ENCODE results near the gene HIVEP3. TPM values are rescaled to one million over a fixed set of nuclear protein-coding genes. Genes with fewer than 3 reads are reported as not detected.

HIVEP3 gene
- total RNA-seq, 1 experiment from 2014 or later = 1.2 TPM

- Mint-ChIP-seq H3K27me3 (ENCODE audit: insufficient read depth, unreplicated experiment) (peaks cover 6% of the 10 kb centered on the region), H3K4me1 (ENCODE audit: insufficient read depth, unreplicated experiment) (peaks cover 6% of the 10 kb centered on the region), H3K36me3 (ENCODE audit: insufficient read depth, unreplicated experiment) (no peaks in the 10 kb centered on the region), H3K9me3 (ENCODE audit: unreplicated experiment) (no peaks in the 10 kb centered on the region), H3K27ac (ENCODE audit: low read depth, unreplicated experiment) (no peak overlapping the region), H3K4me3 (ENCODE audit: unreplicated experiment) (no peak overlapping the region)
- POLR2A ChIA-PET = interaction anchor here (0.8 kb wide), 1 partner anchor 83 kb away, joined by 3 read pairs; no protein-coding TSS in a partner anchor
- BruUV-seq (replicated peaks) = no TSS peak
- intact Hi-C loops (cut with micrococcal nuclease) = no loop called here
- CTCF ChIA-PET = interaction anchor here (0.8 to 4.2 kb wide), 2 partner anchors 22 to 66 kb away, joined by 3 to 24 read pairs; no protein-coding TSS in a partner anchor
- TF ChIP-seq CTCF (IDR thresholded peaks at IDR 0.05; ENCODE audit: unreplicated experiment) = no peak
- DNase-seq (ENCODE audit: unreplicated experiment) = no peak
Observed at GRCh38 chr1:41538741-41539417, 379.8 kb downstream of the HIVEP3 start.

- Mint-ChIP-seq H3K27me3 (ENCODE audit: insufficient read depth, unreplicated experiment) (peaks cover 16% of the 10 kb centered on the region), H3K27ac (ENCODE audit: low read depth, unreplicated experiment) (no peak overlapping the region), H3K36me3 (ENCODE audit: insufficient read depth, unreplicated experiment) (no peaks in the 10 kb centered on the region), H3K9me3 (ENCODE audit: unreplicated experiment) (no peaks in the 10 kb centered on the region), H3K4me3 (ENCODE audit: unreplicated experiment) (no peak overlapping the region), H3K4me1 (ENCODE audit: insufficient read depth, unreplicated experiment) (peaks cover 6% of the 10 kb centered on the region)
- CTCF ChIA-PET = interaction anchor here (0.6 kb wide), 1 partner anchor 35 kb away, joined by 4 read pairs; no protein-coding TSS in a partner anchor
- BruUV-seq (replicated peaks) = no TSS peak
- peak; percentile 70 for DNase-seq (ENCODE audit: unreplicated experiment)
- TF ChIP-seq CTCF (IDR thresholded peaks at IDR 0.05; ENCODE audit: unreplicated experiment) = no peak
- POLR2A ChIA-PET = interaction anchor here (0.8 kb wide), 1 partner anchor 82 kb away, joined by 3 read pairs; no protein-coding TSS in a partner anchor
- intact Hi-C loops (cut with micrococcal nuclease) = no loop called here
Observed at GRCh38 chr1:41537788-41538351, 380.9 kb downstream of the HIVEP3 start.

- Mint-ChIP-seq H3K4me3 (ENCODE audit: unreplicated experiment) (no peak overlapping the region), H3K27ac (ENCODE audit: low read depth, unreplicated experiment) (no peak overlapping the region), H3K27me3 (ENCODE audit: insufficient read depth, unreplicated experiment) (peaks cover 22% of the 10 kb centered on the region), H3K4me1 (ENCODE audit: insufficient read depth, unreplicated experiment) (peaks cover 6% of the 10 kb centered on the region), H3K36me3 (ENCODE audit: insufficient read depth, unreplicated experiment) (no peaks in the 10 kb centered on the region), H3K9me3 (ENCODE audit: unreplicated experiment) (no peaks in the 10 kb centered on the region)
- ChIA-PET CTCF (interaction anchor here (0.5 to 0.7 kb wide), 5 partner anchors 20 to 1042 kb away, joined by 3 to 4 read pairs (median 3); no protein-coding TSS in a partner anchor), POLR2A (no interaction called here)
- DNase-seq (ENCODE audit: unreplicated experiment) = no peak
- no peak for TF ChIP-seq CTCF (IDR thresholded peaks at IDR 0.05; ENCODE audit: unreplicated experiment)
- no TSS peak for BruUV-seq (replicated peaks)
- intact Hi-C loops (cut with micrococcal nuclease) = no loop called here
Observed at GRCh38 chr1:41537251-41537650, 381.5 kb downstream of the HIVEP3 start.

GRCh38 chr1:41536361-41536802 is 382.3 kb downstream of the HIVEP3 start:
- no peak overlapping the region for H3K4me3 Mint-ChIP-seq (ENCODE audit: unreplicated experiment)
- ChIA-PET POLR2A (interaction anchor here (0.6 kb wide), 1 partner anchor 80 kb away, joined by 4 read pairs; no protein-coding TSS in a partner anchor), CTCF (interaction anchor here (0.7 kb wide), 1 partner anchor 20 kb away, joined by 3 read pairs; no protein-coding TSS in a partner anchor)
- H3K27ac Mint-ChIP-seq (ENCODE audit: low read depth, unreplicated experiment) = no peak overlapping the region
- peaks cover 6% of the 10 kb centered on the region for H3K4me1 Mint-ChIP-seq (ENCODE audit: insufficient read depth, unreplicated experiment)
- DNase-seq (ENCODE audit: unreplicated experiment) = no peak
- intact Hi-C loops (cut with micrococcal nuclease) = no loop called here
- no peak for TF ChIP-seq CTCF (IDR thresholded peaks at IDR 0.05; ENCODE audit: unreplicated experiment)
- H3K36me3 Mint-ChIP-seq (ENCODE audit: insufficient read depth, unreplicated experiment) = no peaks in the 10 kb centered on the region
- H3K9me3 Mint-ChIP-seq (ENCODE audit: unreplicated experiment) = peaks cover 2% of the 10 kb centered on the region
- peaks cover 31% of the 10 kb centered on the region for H3K27me3 Mint-ChIP-seq (ENCODE audit: insufficient read depth, unreplicated experiment)
- BruUV-seq (replicated peaks) = no TSS peak

All from MCF 10A (cell line).